ENCODE results near the gene MATN3. TPM values are rescaled to one million over a fixed set of nuclear protein-coding genes. Genes with fewer than 3 reads are reported as not detected.

The MATN3 gene
- total and polyA plus RNA-seq, 2 of the 13 experiments (the other 11 are each of a cell fraction or from before 2014, with no cell fraction given), result 36.1 to 208 TPM

DNA sequence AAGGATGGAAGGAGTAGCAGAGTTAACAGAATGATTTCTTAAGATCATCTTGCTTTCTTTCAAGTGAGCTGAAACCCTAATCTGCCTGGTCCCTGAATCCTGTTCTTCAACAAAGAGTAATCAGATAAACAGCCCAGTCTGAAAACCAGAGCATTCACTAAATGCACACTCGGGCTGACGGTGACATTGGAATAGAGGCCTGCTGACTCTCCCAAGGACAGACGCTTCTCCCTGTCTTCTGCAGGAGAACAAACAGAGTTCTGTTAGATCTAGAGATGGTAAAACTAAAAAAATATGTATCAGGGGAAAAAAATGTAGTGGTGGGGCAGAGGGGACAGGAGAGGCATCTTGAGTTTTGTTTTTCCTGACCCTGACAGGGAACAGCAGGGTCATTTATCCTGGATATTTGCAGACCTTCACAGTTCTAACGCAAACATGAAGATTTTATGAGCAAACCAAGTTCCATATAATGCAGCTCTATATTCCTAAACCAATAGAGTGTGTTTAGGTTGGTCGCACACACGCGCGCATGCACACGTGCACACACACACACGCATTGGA, 7.3 kb downstream of the MATN3 start (continued):
- TF ChIP-seq, protein P1, sequence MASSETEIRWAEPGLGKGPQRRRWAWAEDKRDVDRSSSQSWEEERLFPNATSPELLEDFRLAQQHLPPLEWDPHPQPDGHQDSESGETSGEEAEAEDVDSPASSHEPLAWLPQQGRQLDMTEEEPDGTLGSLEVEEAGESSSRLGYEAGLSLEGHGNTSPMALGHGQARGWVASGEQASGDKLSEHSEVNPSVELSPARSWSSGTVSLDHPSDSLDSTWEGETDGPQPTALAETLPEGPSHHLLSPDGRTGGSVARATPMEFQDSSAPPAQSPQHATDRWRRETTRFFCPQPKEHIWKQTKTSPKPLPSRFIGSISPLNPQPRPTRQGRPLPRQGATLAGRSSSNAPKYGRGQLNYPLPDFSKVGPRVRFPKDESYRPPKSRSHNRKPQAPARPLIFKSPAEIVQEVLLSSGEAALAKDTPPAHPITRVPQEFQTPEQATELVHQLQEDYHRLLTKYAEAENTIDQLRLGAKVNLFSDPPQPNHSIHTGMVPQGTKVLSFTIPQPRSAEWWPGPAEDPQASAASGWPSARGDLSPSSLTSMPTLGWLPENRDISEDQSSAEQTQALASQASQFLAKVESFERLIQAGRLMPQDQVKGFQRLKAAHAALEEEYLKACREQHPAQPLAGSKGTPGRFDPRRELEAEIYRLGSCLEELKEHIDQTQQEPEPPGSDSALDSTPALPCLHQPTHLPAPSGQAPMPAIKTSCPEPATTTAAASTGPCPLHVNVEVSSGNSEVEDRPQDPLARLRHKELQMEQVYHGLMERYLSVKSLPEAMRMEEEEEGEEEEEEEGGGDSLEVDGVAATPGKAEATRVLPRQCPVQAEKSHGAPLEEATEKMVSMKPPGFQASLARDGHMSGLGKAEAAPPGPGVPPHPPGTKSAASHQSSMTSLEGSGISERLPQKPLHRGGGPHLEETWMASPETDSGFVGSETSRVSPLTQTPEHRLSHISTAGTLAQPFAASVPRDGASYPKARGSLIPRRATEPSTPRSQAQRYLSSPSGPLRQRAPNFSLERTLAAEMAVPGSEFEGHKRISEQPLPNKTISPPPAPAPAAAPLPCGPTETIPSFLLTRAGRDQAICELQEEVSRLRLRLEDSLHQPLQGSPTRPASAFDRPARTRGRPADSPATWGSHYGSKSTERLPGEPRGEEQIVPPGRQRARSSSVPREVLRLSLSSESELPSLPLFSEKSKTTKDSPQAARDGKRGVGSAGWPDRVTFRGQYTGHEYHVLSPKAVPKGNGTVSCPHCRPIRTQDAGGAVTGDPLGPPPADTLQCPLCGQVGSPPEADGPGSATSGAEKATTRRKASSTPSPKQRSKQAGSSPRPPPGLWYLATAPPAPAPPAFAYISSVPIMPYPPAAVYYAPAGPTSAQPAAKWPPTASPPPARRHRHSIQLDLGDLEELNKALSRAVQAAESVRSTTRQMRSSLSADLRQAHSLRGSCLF (CRISPR knock-in tag; IDR thresholded peaks at IDR 0.05; ENCODE audit: borderline replicate concordance), result no peak
- no peak for TF ChIP-seq ZFP82 (CRISPR knock-in tag; IDR thresholded peaks at IDR 0.05; ENCODE audit: borderline replicate concordance)
- no peak for TF ChIP-seq NFYC (CRISPR knock-in tag; IDR thresholded peaks at IDR 0.05)
- no peak for TF ChIP-seq ZNF468 (CRISPR knock-in tag; IDR thresholded peaks at IDR 0.05)
- TF ChIP-seq, protein P2, sequence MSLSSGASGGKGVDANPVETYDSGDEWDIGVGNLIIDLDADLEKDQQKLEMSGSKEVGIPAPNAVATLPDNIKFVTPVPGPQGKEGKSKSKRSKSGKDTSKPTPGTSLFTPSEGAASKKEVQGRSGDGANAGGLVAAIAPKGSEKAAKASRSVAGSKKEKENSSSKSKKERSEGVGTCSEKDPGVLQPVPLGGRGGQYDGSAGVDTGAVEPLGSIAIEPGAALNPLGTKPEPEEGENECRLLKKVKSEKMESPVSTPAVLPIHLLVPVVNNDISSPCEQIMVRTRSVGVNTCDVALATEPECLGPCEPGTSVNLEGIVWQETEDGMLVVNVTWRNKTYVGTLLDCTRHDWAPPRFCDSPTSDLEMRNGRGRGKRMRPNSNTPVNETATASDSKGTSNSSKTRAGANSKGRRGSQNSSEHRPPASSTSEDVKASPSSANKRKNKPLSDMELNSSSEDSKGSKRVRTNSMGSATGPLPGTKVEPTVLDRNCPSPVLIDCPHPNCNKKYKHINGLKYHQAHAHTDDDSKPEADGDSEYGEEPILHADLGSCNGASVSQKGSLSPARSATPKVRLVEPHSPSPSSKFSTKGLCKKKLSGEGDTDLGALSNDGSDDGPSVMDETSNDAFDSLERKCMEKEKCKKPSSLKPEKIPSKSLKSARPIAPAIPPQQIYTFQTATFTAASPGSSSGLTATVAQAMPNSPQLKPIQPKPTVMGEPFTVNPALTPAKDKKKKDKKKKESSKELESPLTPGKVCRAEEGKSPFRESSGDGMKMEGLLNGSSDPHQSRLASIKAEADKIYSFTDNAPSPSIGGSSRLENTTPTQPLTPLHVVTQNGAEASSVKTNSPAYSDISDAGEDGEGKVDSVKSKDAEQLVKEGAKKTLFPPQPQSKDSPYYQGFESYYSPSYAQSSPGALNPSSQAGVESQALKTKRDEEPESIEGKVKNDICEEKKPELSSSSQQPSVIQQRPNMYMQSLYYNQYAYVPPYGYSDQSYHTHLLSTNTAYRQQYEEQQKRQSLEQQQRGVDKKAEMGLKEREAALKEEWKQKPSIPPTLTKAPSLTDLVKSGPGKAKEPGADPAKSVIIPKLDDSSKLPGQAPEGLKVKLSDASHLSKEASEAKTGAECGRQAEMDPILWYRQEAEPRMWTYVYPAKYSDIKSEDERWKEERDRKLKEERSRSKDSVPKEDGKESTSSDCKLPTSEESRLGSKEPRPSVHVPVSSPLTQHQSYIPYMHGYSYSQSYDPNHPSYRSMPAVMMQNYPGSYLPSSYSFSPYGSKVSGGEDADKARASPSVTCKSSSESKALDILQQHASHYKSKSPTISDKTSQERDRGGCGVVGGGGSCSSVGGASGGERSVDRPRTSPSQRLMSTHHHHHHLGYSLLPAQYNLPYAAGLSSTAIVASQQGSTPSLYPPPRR (CRISPR knock-in tag; IDR thresholded peaks at IDR 0.05; ENCODE audit: borderline replicate concordance), result peak; percentile 31; the same call in 1 of the 2 replicates
- TF ChIP-seq THAP11 (CRISPR knock-in tag; IDR thresholded peaks at IDR 0.05), result 0 out of 2 replicates have a peak, but pooled peaks have one; percentile 12
- TF ChIP-seq BHLHE40 (IDR thresholded peaks at IDR 0.05; ENCODE audit: low read length), result no peak
- TF ChIP-seq ZNF563 (CRISPR knock-in tag; IDR thresholded peaks at IDR 0.05), result no peak
- TF ChIP-seq CEBPB (IDR thresholded peaks at IDR 0.05; ENCODE audit: borderline replicate concordance, low read depth, low read length), result no peak
- TF ChIP-seq, protein P3, sequence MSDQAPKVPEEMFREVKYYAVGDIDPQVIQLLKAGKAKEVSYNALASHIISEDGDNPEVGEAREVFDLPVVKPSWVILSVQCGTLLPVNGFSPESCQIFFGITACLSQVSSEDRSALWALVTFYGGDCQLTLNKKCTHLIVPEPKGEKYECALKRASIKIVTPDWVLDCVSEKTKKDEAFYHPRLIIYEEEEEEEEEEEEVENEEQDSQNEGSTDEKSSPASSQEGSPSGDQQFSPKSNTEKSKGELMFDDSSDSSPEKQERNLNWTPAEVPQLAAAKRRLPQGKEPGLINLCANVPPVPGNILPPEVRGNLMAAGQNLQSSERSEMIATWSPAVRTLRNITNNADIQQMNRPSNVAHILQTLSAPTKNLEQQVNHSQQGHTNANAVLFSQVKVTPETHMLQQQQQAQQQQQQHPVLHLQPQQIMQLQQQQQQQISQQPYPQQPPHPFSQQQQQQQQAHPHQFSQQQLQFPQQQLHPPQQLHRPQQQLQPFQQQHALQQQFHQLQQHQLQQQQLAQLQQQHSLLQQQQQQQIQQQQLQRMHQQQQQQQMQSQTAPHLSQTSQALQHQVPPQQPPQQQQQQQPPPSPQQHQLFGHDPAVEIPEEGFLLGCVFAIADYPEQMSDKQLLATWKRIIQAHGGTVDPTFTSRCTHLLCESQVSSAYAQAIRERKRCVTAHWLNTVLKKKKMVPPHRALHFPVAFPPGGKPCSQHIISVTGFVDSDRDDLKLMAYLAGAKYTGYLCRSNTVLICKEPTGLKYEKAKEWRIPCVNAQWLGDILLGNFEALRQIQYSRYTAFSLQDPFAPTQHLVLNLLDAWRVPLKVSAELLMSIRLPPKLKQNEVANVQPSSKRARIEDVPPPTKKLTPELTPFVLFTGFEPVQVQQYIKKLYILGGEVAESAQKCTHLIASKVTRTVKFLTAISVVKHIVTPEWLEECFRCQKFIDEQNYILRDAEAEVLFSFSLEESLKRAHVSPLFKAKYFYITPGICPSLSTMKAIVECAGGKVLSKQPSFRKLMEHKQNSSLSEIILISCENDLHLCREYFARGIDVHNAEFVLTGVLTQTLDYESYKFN (CRISPR knock-in tag; conservative IDR thresholded peaks at IDR 0.05), result peak; percentile 80
- peak; percentile 34; the same call in 1 of the 2 replicates for TF ChIP-seq PITX1 (CRISPR knock-in tag; IDR thresholded peaks at IDR 0.05)
- TF ChIP-seq ZNF136 (CRISPR knock-in tag; IDR thresholded peaks at IDR 0.05; ENCODE audit: low read depth), result 0 out of 2 replicates have a peak, but pooled peaks have one; percentile 60
- TF ChIP-seq FOXA3 (CRISPR knock-in tag; IDR thresholded peaks at IDR 0.05), result peak; percentile 51; the same call in 1 of the 2 replicates

All from HepG2 (cell line).